HCT116 (cell line): ENCODE data around the gene PSMB7.

Experiments used
- CBX3 ChIP-seq: IDR thresholded peaks from 2 replicates; pipeline ENCODE4 v1.6.1; 2012; ENCODE audit warnings: low read depth
- CTCF ChIP-seq, 3 experiments: fragments of 200-600 bp in 1 of 3; sonication (generic) in 1 of 3; IDR thresholded peaks in 2 of 3; conservative IDR thresholded peaks in 1 of 3; 2 replicates each; pipeline ENCODE4 v1.5.1; 2012 to 2017; ENCODE audit warnings: low read depth in 2 of 3, low read length in 2 of 3, antibody characterized with exemption in 1 of 3, borderline replicate concordance in 1 of 3, control low read depth in 1 of 3, mild to moderate bottlenecking in 1 of 3, mixed read lengths in 1 of 3, mixed run types in 1 of 3, moderate library complexity in 1 of 3; ENCODE audit not compliant: insufficient read depth in 1 of 3
- EZH2 ChIP-seq: fragments of 200-600 bp; sonication (generic); IDR thresholded peaks from 2 replicates; pipeline ENCODE4 v1.6.1; 2017; ENCODE audit warnings: antibody characterized with exemption, mixed run types
- POLR2AphosphoS5 ChIP-seq: IDR thresholded peaks from 2 replicates; pipeline ENCODE4 v1.6.1; 2011; ENCODE audit warnings: mild to moderate bottlenecking, low read depth, low read length, moderate library complexity

DNA sequence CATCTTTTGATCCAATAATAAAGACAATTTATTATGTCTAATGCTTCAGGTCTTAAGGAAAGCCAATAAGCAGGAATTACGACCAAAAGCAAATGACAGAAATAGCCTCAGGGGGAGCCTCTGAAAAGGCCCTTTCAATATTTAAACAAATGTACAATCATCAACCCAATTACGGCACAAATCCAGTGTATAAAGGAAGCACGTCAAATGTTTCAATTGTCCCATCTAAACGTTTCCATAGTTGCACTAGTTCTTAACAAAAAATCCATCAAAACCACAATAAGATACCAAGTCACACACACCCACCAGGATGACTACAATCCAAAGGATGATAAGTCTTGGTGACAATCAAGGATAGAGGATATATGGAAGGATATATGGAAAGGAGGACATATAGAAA is 41.9 kb downstream of the PSMB7 start:
- TF ChIP-seq POLR2AphosphoS5 (no peak), CTCF (IDR thresholded peaks at IDR 0.05 in 2 of 3, conservative IDR thresholded peaks at IDR 0.05 in 1 of 3; ENCODE audit: borderline replicate concordance in 1 of 3, insufficient read depth in 1 of 3, low read depth in 2 of 3, low read length in 2 of 3) (no peak), CBX3 (no peak), EZH2 (no peak)
